Measurements from ENCODE around the gene C4orf54. TPM values are rescaled to one million over a fixed set of nuclear protein-coding genes. Genes with fewer than 3 reads are reported as not detected.

Gene C4orf54
- total and polyA plus RNA-seq, 2 of the 8 experiments (the other 6 are each of a cell fraction or from before 2014, with no cell fraction given): not detected

- Histone ChIP-seq H3K23me2 (ENCODE audit: low read depth, low read length) (no peaks in the 10 kb centered on the region), H3K79me1 (ENCODE audit: low read depth, low read length) (no peaks in the 10 kb centered on the region), H4K20me1 (replicated peaks in 1 of 2; ENCODE audit: control insufficient read depth in 1 of 2, insufficient read depth in 2 of 2, low read length in 2 of 2) (no peaks in the 10 kb centered on the region), H2BK120ac (replicated peaks; ENCODE audit: low read depth, low read length) (no peak overlapping the region), H3K9ac (replicated peaks in 1 of 4; ENCODE audit: extremely low read depth in 1 of 4, low read depth in 3 of 4, low read length in 3 of 4) (no peak overlapping the region), H3K23ac (ENCODE audit: insufficient read length) (no peak overlapping the region), H3K18ac (ENCODE audit: extremely low read depth, low read length) (no peak overlapping the region), H3K4me2 (ENCODE audit: insufficient read depth in 1 of 2, low read depth in 2 of 2, low read length in 2 of 2) (no peak overlapping the region), H2BK5ac (ENCODE audit: low read depth, low read length) (no peak overlapping the region), H3K4ac (replicated peaks; ENCODE audit: insufficient read length, low read depth, low read length) (no peak overlapping the region), H2AK5ac (ENCODE audit: low read depth, low read length) (no peak overlapping the region), H3K9me3 (ENCODE audit: insufficient read depth in 2 of 2, low read depth in 1 of 2, low read length in 1 of 2) (no peaks in the 10 kb centered on the region), H3K56ac (replicated peaks; ENCODE audit: insufficient read length, low read depth, low read length) (no peak overlapping the region), H3K14ac (ENCODE audit: insufficient read length) (no peak overlapping the region), H3K4me1 (replicated peaks in 1 of 4; ENCODE audit: control insufficient read depth in 3 of 4, insufficient read depth in 4 of 4, low read length in 3 of 4) (no peaks in the 10 kb centered on the region), H3K36me3 (ENCODE audit: control insufficient read depth in 2 of 4, insufficient read depth in 4 of 4, low read length in 3 of 4) (no peaks in the 10 kb centered on the region), H4K5ac (ENCODE audit: insufficient read length, low read depth, low read length) (no peak overlapping the region), H3K27ac (ENCODE audit: low read depth, low read length) (no peak overlapping the region), H3K4me3 (ENCODE audit: extremely low read depth in 1 of 4, insufficient read depth in 2 of 4, low read depth in 3 of 4, low read length in 4 of 4) (no peak overlapping the region), H3K27me3 (replicated peaks in 1 of 4; ENCODE audit: control insufficient read depth in 3 of 4, extremely low read depth in 1 of 4, insufficient read depth in 3 of 4, low read length in 3 of 4) (no peaks in the 10 kb centered on the region), H2BK12ac (ENCODE audit: low read depth, low read length) (no peak overlapping the region), H4K8ac (ENCODE audit: extremely low read depth, insufficient read depth, low read length) (no peak overlapping the region), H2AFZ (ENCODE audit: low read length) (no peak overlapping the region), H2BK15ac (ENCODE audit: low read length) (no peak overlapping the region), H4K91ac (replicated peaks; ENCODE audit: insufficient read length, low read length) (no peak overlapping the region), H2BK20ac (ENCODE audit: low read length) (no peak overlapping the region), H3K79me2 (ENCODE audit: control insufficient read depth in 1 of 2, insufficient read depth in 2 of 2, low read length in 2 of 2) (no peaks in the 10 kb centered on the region)
- ChIA-PET CTCF (ENCODE audit: partially characterized antibody) (no interaction called here), POLR2A (ENCODE audit: partially characterized antibody) (no interaction called here)
- FAIRE-seq (no peak), DNase-seq (ENCODE audit: low read depth in 1 of 2, low spot score in 2 of 2) (no peak)
- TF ChIP-seq, protein P1, sequence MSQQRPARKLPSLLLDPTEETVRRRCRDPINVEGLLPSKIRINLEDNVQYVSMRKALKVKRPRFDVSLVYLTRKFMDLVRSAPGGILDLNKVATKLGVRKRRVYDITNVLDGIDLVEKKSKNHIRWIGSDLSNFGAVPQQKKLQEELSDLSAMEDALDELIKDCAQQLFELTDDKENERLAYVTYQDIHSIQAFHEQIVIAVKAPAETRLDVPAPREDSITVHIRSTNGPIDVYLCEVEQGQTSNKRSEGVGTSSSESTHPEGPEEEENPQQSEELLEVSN (IDR thresholded peaks at IDR 0.05): no peak
- WGBS, 2 experiments (ENCODE audit: extremely low coverage in 1 of 2, insufficient coverage in 1 of 2, insufficient read length in 1 of 2, insufficient replicate concordance in 2 of 2, low coverage in 1 of 2, low lambda C conversion rate in 2 of 2, missing lambda C conversion rate in 1 of 2): 91% methylated on average over 1 of the region's 1 CpG; no CpG with 5 or more reads in 1 of the 2 experiments
Observed at GRCh38 chr4:99669084-99669483, 11.5 kb upstream of the C4orf54 start.
